Thyroid gland (tissue), 4 donors: ENCODE data around the gene P4HA3.

Experiments
- CTCF ChIP-seq, 6 experiments: fragments of 200-600 bp in 3 of 6; fragments of 450-650 bp in 3 of 6; sonication (generic) in 3 of 6; IDR thresholded peaks; one replicate each; pipeline ENCODE4 v1.5.1; 2016 to 2019; ENCODE audit warnings: antibody characterized with exemption in 6 of 6, mild to moderate bottlenecking in 2 of 6, inconsistent platforms in 1 of 6, moderate library complexity in 1 of 6
- POLR2A ChIP-seq, 2 donors: fragments of 450-650 bp; IDR thresholded peaks; one replicate each; pipeline ENCODE4 v1.6.1; 2017; ENCODE audit warnings: antibody characterized with exemption in 2 of 2, mild to moderate bottlenecking in 2 of 2, moderate library complexity in 1 of 2

GRCh38 chr11:74282421-74282820 is 29.0 kb downstream of the P4HA3 start:
- TF ChIP-seq CTCF (IDR thresholded peaks at IDR 0.05) (no peak), POLR2A (IDR thresholded peaks at IDR 0.05) (no peak)
